ENCODE measurements around the gene SPAG9. TPM values are rescaled to one million over a fixed set of nuclear protein-coding genes. Genes with fewer than 3 reads are reported as not detected.

The SPAG9 gene
- total and polyA plus RNA-seq, 2 experiments from 2014 or later, result 26.5 to 82.7 TPM

DNA sequence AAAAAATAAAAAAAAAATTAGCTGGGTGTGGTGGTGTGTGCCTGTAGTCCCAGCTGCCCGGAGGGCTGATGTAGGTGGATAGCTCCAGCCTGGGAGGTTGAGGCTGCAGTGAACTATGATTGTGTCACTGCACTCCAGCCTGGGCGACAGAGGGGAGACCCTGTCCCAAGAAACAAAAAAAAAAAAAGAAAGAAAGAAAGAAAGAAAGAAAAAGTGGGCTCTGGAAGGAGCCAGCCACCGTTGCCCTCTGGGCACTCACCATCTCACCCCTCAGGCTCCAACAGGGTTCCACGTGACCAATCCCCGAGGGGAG is 167.2 kb downstream of the SPAG9 start:
- WGBS (ENCODE audit: low lambda C conversion rate, missing lambda C conversion rate), result 88% methylated on average over 5 of the region's 5 CpGs
- no peaks in the 10 kb centered on the region for H4K20me1 ChIP-seq (ENCODE audit: insufficient read depth, poor library complexity, severe bottlenecking)
- H3K4me2 ChIP-seq, result no peak overlapping the region
- no peak overlapping the region for H2AFZ ChIP-seq
- peaks cover 38% of the 10 kb centered on the region for H3K4me1 ChIP-seq (ENCODE audit: insufficient read depth)
- no peaks in the 10 kb centered on the region for H3K9me3 ChIP-seq (ENCODE audit: low read depth)
- no peak overlapping the region for H3K4me3 ChIP-seq
- peak overlapping the region; percentile 59 for H3K27ac ChIP-seq
- DNase-seq (ENCODE audit: low spot score), result no peak
- H3K36me3 ChIP-seq (replicated peaks; ENCODE audit: insufficient read depth, low read depth), result no peaks in the 10 kb centered on the region
- TF ChIP-seq CTCF (IDR thresholded peaks at IDR 0.05; ENCODE audit: poor library complexity) (no peak), EZH2phosphoT487 (IDR thresholded peaks at IDR 0.05; ENCODE audit: low read depth, severe bottlenecking, unreplicated experiment) (no peak), EZH2 (IDR thresholded peaks at IDR 0.05; ENCODE audit: borderline replicate concordance) (no peak)
- H3K79me2 ChIP-seq, result no peaks in the 10 kb centered on the region
- no peaks in the 10 kb centered on the region for H3K27me3 ChIP-seq
- H3K9me2 ChIP-seq (replicated peaks; ENCODE audit: insufficient read depth), result no peaks in the 10 kb centered on the region

DNA sequence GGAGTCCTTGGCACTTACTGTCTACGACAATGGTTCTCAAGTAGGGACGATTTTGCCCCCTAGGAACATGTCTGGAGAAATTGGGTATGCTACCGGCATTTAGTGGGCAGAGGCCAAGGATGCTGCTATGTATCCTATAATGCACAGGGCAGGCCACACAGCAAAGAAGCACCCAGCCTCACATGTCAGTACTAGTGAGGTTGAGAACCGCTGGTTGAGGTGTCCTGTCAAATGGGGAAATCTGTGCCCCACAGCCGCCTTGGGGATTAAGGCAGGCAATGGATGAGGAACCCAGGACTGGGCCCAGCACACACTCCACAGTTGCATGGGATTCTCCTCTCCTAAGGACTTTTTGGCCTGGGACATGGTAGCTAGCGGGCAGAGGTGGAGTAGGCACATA is 167.8 kb downstream of the SPAG9 start:
- H3K27ac ChIP-seq, result no peak overlapping the region
- WGBS (ENCODE audit: low lambda C conversion rate, missing lambda C conversion rate), result 90% methylated on average over 6 of the region's 6 CpGs

DNA sequence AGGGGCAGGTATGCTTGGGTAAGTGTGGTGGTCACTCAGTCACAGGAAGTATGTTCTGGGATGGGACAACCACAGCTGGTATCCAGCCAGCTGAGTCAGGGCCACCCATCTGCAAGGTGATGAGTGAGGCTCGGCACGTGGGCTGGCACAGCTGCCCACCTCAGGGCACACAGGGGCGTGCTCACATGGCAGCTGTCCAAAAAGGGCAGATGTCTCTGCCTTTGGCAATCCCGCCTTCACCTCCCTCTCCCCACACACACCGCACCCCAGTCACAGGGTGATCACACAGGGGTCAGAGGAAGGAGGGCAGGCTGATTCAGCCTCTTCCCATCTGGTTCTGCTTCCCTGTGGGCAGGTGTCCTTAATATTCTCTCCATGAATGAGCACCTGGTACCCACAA is 168.7 kb downstream of the SPAG9 start:
- H3K27ac ChIP-seq, result no peak overlapping the region
- no peaks in the 10 kb centered on the region for H3K79me2 ChIP-seq
- H3K27me3 ChIP-seq, result no peaks in the 10 kb centered on the region
- H3K9me3 ChIP-seq (ENCODE audit: low read depth), result no peaks in the 10 kb centered on the region
- TF ChIP-seq EZH2 (IDR thresholded peaks at IDR 0.05; ENCODE audit: borderline replicate concordance) (no peak), CTCF (IDR thresholded peaks at IDR 0.05; ENCODE audit: poor library complexity) (no peak), EZH2phosphoT487 (IDR thresholded peaks at IDR 0.05; ENCODE audit: low read depth, severe bottlenecking, unreplicated experiment) (no peak)
- 73% methylated on average over 5 of the region's 5 CpGs for WGBS (ENCODE audit: low lambda C conversion rate, missing lambda C conversion rate)
- no peak overlapping the region for H2AFZ ChIP-seq
- H3K9me2 ChIP-seq (replicated peaks; ENCODE audit: insufficient read depth), result no peaks in the 10 kb centered on the region
- H3K36me3 ChIP-seq (replicated peaks; ENCODE audit: insufficient read depth, low read depth), result no peaks in the 10 kb centered on the region
- DNase-seq (ENCODE audit: low spot score), result no peak
- no peaks in the 10 kb centered on the region for H4K20me1 ChIP-seq (ENCODE audit: insufficient read depth, poor library complexity, severe bottlenecking)
- no peak overlapping the region for H3K4me2 ChIP-seq
- peaks cover 43% of the 10 kb centered on the region for H3K4me1 ChIP-seq (ENCODE audit: insufficient read depth)
- no peak overlapping the region for H3K4me3 ChIP-seq

More for the DNA sequence above, 167.8 kb downstream of the SPAG9 start:
- Histone ChIP-seq H3K9me3 (ENCODE audit: low read depth) (no peaks in the 10 kb centered on the region), H3K4me1 (ENCODE audit: insufficient read depth) (peaks cover 43% of the 10 kb centered on the region), H2AFZ (no peak overlapping the region), H3K36me3 (replicated peaks; ENCODE audit: insufficient read depth, low read depth) (no peaks in the 10 kb centered on the region), H3K79me2 (no peaks in the 10 kb centered on the region), H3K27me3 (no peaks in the 10 kb centered on the region), H4K20me1 (ENCODE audit: insufficient read depth, poor library complexity, severe bottlenecking) (no peaks in the 10 kb centered on the region), H3K9me2 (replicated peaks; ENCODE audit: insufficient read depth) (no peaks in the 10 kb centered on the region), H3K4me3 (no peak overlapping the region), H3K4me2 (no peak overlapping the region)
- TF ChIP-seq EZH2phosphoT487 (IDR thresholded peaks at IDR 0.05; ENCODE audit: low read depth, severe bottlenecking, unreplicated experiment) (no peak), EZH2 (IDR thresholded peaks at IDR 0.05; ENCODE audit: borderline replicate concordance) (no peak), CTCF (IDR thresholded peaks at IDR 0.05; ENCODE audit: poor library complexity) (no peak)
- DNase-seq (ENCODE audit: low spot score), result no peak

Measured in hepatocyte (in vitro differentiated cells).